SJSA1 (cell line): Measurements from ENCODE around the gene UBE2J2. TPM values are rescaled to one million over a fixed set of nuclear protein-coding genes. Genes with fewer than 3 reads are reported as not detected.

Experiments used
- DNase-seq, 2 experiments: peaks; one replicate each; pipeline ENCODE4 v3.0.0-alpha.2; 2015 to 2020; ENCODE audit warnings: low spot score in 2 of 2, low read depth in 1 of 2
- H3K27ac ChIP-seq: fragments of 250-450 bp; sonication (Bioruptor Pico); 2 replicates; pipeline ENCODE4 v1.5.1; 2020; ENCODE audit warnings: mild to moderate bottlenecking, moderate library complexity
- H3K27me3 ChIP-seq: fragments of 250-450 bp; sonication (Bioruptor Pico); replicated peaks from 2 replicates; pipeline ENCODE4 v1.5.1; 2020; ENCODE audit warnings: mild to moderate bottlenecking, moderate library complexity
- H3K36me3 ChIP-seq: fragments of 250-450 bp; sonication (Bioruptor Pico); 2 replicates; pipeline ENCODE4 v1.5.1; 2020; ENCODE audit warnings: mild to moderate bottlenecking
- H3K4me1 ChIP-seq: fragments of 250-450 bp; sonication (Bioruptor Pico); replicated peaks from 2 replicates; pipeline ENCODE4 v1.6.1; 2021; ENCODE audit warnings: mild to moderate bottlenecking
- H3K4me3 ChIP-seq: fragments of 250-450 bp; sonication (Bioruptor Pico); 2 replicates; pipeline ENCODE4 v1.5.1; 2020; ENCODE audit warnings: mild to moderate bottlenecking
- H3K9me3 ChIP-seq: fragments of 250-450 bp; sonication (Bioruptor Pico); replicated peaks from 2 replicates; pipeline ENCODE4 v1.5.1; 2020; ENCODE audit warnings: mild to moderate bottlenecking
- total RNA-seq: library from RNA; depleted of rRNA; stranded (reverse); fragments of >200 nt; shearing (Covaris generic); gene quantifications from 2 replicates; pipeline ENCODE4 v1.2.3, GENCODE V29; 2014

The UBE2J2 gene
- total RNA-seq, 1 experiment from 2014 or later = 96.6 TPM

DNA sequence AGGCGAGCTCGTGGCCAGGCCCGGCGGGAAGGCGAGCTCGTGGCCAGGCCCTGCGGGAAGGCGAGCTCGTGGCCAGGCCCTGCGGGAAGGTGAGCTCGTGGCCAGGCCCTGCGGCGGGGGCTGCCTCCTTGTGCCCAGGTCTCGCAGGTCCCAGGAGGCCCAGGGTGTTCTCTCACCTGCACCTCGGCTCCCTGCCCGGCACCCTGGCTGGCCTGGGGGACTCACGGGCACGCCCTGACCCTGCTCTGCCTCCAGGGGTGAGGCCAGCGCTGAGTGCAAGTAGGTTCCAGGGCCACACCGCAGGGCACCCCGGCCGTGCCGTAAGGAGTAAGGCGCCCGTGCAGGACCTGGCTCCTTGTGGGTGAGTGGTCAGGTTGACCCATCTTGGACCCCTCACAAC is 46.3 kb downstream of the UBE2J2 start:
- Histone ChIP-seq H3K27me3 (no peaks in the 10 kb centered on the region), H3K36me3 (peaks cover 78% of the 10 kb centered on the region), H3K4me1 (peaks cover 15% of the 10 kb centered on the region), H3K9me3 (no peaks in the 10 kb centered on the region), H3K27ac (no peak overlapping the region), H3K4me3 (no peak overlapping the region)
- DNase-seq = no peak

DNA sequence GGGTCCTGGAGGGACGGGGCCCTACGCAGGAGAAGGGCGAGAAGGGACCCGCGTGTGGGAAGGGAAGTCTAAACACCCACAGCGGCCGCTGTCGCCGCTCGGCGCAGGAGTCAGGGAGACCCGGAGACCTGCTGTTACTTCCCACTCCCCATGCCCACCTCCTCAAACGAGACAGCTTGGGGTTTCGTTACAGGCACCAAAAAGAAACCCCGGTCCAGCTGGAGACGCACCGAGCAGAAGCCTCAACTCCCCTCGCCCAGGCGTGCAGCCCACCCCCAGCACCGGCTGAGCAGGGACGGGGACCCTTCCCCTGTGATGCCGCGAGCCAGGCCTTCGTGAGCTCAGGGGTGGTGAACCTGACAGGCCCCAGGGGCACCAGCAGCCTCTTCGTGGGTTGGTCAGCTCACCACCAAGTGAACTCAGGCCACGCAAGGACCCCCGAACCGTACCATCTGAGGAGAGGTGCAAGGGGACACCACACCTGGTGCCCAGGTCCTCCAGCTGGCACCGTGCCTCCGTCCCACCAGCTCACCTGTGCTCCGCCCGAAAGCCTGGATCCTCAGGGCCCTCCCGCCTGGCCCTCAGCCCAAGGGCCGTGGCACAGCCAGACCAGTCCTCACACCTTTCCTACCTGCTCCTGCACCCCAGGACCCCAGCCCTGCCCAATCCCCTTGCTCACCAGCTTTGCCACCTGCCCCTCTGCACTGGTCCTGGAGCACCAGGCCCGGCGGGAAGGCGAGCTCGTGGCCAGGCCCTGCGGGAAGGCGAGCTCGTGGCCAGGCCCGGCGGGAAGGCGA is 46.9 kb downstream of the UBE2J2 start:
- Histone ChIP-seq H3K27me3 (no peaks in the 10 kb centered on the region), H3K4me3 (no peak overlapping the region), H3K9me3 (no peaks in the 10 kb centered on the region), H3K27ac (no peak overlapping the region), H3K4me1 (peaks cover 13% of the 10 kb centered on the region), H3K36me3 (peaks cover 83% of the 10 kb centered on the region)
- no peak for DNase-seq

DNA sequence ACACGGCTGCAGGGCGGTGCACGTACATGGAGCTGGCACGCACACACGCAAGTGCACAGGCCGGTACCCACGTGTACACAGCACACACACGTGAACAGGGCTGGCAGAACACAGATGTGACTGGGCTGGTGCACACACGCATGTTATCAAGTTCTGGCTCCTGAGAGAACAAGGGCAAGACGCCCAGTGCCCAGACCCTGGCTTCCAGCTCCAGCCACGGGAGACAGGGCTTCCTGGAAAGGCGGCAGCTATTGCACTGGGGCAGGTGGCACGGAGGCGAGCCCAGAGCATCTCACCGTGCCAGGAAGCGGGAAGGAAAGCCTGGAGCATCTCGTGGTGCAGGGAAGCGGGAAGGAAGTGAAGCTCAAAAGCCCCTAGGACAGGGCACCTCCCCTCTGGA is 47.7 kb downstream of the UBE2J2 start:
- DNase-seq = no peak
- Histone ChIP-seq H3K4me1 (peaks cover 12% of the 10 kb centered on the region), H3K36me3 (peaks cover 86% of the 10 kb centered on the region), H3K9me3 (no peaks in the 10 kb centered on the region), H3K4me3 (no peak overlapping the region), H3K27me3 (no peaks in the 10 kb centered on the region), H3K27ac (no peak overlapping the region)

DNA sequence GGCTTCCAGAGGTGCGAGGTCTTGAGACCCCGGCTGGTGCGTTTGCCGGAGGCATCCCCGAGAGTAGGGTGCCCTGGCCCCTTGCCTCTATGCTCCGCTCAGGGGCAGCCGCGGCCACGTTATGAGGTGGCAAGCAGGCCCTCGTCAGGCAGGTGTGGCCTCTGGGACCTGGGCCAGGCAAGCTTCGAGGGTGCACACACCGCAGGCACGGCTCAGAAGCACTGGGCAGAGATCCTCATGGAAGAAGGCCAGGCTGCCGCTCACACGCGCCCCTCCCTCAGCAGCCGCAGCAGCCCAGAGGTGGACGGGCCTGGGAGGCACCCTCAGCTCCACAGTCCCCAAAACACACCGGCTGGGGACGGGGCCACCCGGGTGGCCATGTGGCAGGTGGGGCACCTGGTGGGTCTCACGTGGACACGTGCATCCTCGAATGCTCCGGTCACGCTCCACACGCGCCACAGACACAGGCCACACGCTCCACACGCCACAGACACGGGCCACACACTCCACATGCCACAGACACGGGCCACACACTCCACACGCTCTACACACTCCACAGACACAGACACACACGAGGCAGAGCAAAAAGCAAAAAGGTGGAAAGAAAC is 48.3 kb downstream of the UBE2J2 start:
- H3K4me3 ChIP-seq = no peak overlapping the region
- no peaks in the 10 kb centered on the region for H3K27me3 ChIP-seq
- no peak overlapping the region for H3K27ac ChIP-seq
- H3K9me3 ChIP-seq = no peaks in the 10 kb centered on the region
- no peak for DNase-seq
- peaks cover 6% of the 10 kb centered on the region for H3K4me1 ChIP-seq
- peaks cover 92% of the 10 kb centered on the region for H3K36me3 ChIP-seq

DNA sequence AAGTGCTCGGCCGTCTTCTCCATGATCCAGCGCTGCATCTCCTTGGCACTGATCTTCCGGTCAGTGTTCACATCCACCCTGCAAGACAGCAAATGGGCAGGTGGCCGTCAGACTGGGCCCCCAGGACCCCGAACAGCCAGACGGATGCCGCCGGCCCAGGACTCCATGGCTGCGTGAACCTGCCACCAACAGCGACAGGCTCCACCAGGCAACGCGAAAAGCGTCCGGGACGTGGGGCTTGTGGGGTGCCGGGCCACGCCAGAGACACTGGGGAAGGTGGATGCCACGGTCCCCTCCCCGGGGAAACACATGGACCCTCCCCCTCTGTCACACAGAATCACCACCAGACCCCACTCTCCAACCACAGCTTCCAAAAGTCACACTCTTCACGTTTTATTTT is 49.8 kb downstream of the UBE2J2 start:
- no peaks in the 10 kb centered on the region for H3K27me3 ChIP-seq
- no peak overlapping the region for H3K4me3 ChIP-seq
- H3K27ac ChIP-seq = no peak overlapping the region
- no peaks in the 10 kb centered on the region; the same call in 1 of the 2 replicates for H3K4me1 ChIP-seq
- H3K36me3 ChIP-seq = peaks cover 91% of the 10 kb centered on the region
- no peaks in the 10 kb centered on the region for H3K9me3 ChIP-seq
- no peak for DNase-seq

DNA sequence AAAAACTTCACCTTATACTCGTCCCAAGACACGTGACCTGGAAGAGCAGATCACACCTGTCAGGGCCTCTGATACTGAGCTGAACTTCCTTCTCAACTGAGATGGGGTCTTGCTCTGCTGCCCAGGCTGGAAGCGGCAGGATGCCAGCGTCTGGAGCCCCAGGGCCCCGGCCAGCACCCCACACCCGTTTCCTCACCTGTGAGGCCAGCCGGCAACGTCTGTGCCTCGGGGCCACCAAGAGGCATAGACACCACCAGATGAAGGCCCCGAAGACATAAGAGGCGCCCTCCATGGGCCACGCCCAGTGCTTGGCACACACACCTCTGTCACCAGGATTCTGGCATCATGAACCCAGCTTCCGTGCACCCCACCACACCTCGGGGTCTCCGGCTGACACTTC is 50.3 kb downstream of the UBE2J2 start:
- Histone ChIP-seq H3K9me3 (no peaks in the 10 kb centered on the region), H3K27ac (no peak overlapping the region), H3K36me3 (peaks cover 91% of the 10 kb centered on the region), H3K4me1 (no peaks in the 10 kb centered on the region), H3K4me3 (no peak overlapping the region), H3K27me3 (no peaks in the 10 kb centered on the region)
- DNase-seq = no peak

DNA sequence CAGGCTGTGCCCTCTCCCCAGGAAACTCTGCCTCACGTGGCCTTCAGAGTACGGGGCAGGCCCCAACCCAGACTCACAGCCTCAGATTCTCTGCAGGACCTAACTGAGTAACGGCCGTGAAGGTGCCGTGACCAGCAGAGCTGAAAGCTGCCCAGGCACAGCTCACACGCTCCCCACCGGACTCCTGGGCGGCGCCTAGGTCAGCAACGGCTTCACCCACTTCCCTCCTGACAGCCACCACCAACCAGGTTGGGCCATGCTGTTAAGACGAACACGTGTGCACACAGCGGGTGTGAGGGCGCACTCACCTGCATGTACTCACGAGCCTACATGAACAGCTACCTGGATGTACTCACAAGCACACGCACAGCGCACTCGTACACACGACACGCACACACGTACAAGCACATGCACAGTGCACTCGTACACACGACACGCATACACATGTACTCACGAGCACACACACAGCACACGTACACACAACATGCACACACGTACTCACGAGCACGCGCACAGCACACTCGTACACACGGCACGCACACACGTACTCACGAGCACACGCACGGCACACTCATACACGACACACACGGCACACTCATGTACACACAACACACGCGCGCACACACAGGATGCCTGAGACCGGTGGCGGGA is 51.0 kb downstream of the UBE2J2 start:
- Histone ChIP-seq H3K27me3 (no peaks in the 10 kb centered on the region), H3K27ac (no peak overlapping the region), H3K9me3 (no peaks in the 10 kb centered on the region), H3K36me3 (peaks cover 91% of the 10 kb centered on the region), H3K4me1 (no peaks in the 10 kb centered on the region), H3K4me3 (no peak overlapping the region)
- DNase-seq = no peak

DNA sequence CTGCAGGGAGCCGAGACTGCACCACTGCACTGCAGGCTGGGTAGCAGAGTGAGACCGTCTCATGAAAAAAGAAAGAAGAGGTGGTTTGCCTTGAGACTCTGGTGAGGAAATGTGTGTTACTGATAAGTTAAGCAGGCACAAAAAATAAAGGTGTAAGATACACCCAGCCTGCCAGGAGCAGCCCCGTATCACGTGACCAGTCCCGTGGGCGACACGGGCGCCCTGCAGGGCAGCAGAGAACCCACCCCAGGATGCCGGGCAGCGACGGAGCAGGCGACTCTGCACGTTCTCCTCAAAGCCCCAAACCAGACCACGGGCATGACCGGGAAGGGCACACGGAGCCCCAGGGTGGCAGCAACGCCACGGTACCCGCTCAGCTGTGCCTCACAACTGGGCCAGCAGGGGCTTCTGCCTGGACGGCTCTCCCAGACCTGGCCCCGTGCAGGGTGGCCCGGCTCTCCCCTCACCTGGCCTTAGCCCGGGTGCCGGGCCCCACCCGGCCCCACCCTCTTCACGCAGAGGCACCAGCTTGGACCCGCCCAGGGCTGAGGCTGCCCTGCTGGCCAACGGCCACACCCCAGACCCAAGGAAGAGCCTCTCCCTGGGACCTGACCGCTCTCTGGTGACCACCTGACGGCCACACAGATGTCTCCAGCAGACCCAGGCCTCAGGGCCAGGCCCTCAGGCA is 51.6 kb downstream of the UBE2J2 start:
- Histone ChIP-seq H3K27ac (no peak overlapping the region), H3K9me3 (no peaks in the 10 kb centered on the region), H3K27me3 (no peaks in the 10 kb centered on the region), H3K4me3 (no peak overlapping the region), H3K36me3 (peaks cover 91% of the 10 kb centered on the region), H3K4me1 (no peaks in the 10 kb centered on the region)
- DNase-seq = no peak

DNA sequence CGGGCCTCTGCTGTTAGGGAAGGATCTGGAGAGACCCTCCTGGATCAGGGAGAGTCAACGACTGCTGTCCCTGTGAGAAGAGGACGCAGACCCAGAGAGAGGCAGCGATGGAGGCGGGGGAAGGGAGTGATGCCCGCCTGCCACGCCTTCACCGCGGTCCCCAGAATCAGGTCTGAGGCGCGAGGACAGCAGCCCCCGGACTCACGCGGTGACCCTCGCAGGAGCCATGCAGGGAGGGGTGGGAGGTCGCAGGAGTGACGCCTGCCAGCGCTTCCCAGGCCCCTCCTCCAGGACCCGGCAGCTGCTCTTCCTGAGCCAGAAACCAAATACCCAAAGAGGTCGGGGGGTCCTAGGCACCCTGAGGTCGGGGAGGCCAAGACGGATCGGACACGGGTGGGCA is 53.5 kb downstream of the UBE2J2 start:
- no peak overlapping the region for H3K27ac ChIP-seq
- no peaks in the 10 kb centered on the region for H3K27me3 ChIP-seq
- peaks cover 92% of the 10 kb centered on the region for H3K36me3 ChIP-seq
- H3K9me3 ChIP-seq = no peaks in the 10 kb centered on the region
- no peak for DNase-seq
- no peaks in the 10 kb centered on the region for H3K4me1 ChIP-seq
- no peak overlapping the region for H3K4me3 ChIP-seq

DNA sequence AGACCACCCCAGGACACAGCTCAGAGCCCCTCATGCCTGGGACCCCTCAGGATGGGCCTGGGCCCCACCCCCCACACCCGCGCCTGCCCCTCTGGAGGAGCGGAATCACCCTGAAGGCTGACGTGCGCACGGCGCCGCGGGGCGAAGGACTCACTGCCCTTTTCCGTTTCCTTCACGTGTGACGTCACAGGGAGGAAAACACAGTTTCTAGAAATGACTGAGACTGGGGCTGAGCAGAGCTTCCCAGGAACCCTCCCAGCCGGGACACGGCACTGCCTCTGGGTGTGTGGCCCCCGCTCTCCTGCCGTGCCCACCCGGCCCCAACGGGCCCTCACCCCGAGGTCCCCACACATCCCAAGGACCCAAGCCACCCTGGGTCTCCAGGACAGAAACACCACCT is 54.3 kb downstream of the UBE2J2 start:
- no peaks in the 10 kb centered on the region for H3K9me3 ChIP-seq
- no peak overlapping the region for H3K4me3 ChIP-seq
- H3K27me3 ChIP-seq = no peaks in the 10 kb centered on the region
- H3K36me3 ChIP-seq = peaks cover 83% of the 10 kb centered on the region
- no peak overlapping the region for H3K27ac ChIP-seq
- H3K4me1 ChIP-seq = no peaks in the 10 kb centered on the region
- no peak for DNase-seq

DNA sequence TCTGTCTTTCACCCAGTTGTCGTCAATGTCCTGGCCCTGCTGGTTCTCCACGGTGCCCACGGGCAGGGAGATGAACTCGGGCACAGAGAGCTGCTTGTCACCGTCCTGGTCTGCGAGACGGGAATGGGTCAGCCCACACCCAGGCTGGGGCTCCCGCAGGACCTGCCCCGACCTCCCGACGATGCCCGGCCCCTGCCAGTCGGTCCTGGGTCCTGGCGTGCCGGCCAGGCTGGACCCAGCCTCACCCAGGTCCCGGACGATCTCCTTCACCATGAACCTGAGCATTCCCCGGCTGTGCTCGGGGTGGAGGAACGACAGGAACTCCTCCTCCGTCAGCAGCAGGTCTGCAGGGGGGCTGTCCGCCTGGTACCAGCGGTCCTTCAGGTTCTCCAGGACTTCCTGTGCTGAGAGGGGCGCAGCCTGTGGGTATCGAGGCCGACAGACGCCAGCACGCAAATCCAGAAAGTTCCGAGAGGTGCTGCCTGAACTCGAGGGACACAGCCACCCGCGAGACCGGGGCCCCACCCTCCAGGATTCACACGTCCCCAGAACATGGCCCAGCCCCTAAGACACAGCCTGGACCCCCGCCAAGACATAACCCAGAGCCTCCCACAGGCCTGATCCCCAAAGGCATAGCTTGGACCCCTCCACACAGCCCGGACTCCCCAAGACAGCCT is 55.0 kb downstream of the UBE2J2 start:
- Histone ChIP-seq H3K27me3 (no peaks in the 10 kb centered on the region), H3K4me3 (no peak overlapping the region), H3K27ac (no peak overlapping the region), H3K9me3 (no peaks in the 10 kb centered on the region), H3K36me3 (peaks cover 77% of the 10 kb centered on the region), H3K4me1 (no peaks in the 10 kb centered on the region)
- no peak for DNase-seq

DNA sequence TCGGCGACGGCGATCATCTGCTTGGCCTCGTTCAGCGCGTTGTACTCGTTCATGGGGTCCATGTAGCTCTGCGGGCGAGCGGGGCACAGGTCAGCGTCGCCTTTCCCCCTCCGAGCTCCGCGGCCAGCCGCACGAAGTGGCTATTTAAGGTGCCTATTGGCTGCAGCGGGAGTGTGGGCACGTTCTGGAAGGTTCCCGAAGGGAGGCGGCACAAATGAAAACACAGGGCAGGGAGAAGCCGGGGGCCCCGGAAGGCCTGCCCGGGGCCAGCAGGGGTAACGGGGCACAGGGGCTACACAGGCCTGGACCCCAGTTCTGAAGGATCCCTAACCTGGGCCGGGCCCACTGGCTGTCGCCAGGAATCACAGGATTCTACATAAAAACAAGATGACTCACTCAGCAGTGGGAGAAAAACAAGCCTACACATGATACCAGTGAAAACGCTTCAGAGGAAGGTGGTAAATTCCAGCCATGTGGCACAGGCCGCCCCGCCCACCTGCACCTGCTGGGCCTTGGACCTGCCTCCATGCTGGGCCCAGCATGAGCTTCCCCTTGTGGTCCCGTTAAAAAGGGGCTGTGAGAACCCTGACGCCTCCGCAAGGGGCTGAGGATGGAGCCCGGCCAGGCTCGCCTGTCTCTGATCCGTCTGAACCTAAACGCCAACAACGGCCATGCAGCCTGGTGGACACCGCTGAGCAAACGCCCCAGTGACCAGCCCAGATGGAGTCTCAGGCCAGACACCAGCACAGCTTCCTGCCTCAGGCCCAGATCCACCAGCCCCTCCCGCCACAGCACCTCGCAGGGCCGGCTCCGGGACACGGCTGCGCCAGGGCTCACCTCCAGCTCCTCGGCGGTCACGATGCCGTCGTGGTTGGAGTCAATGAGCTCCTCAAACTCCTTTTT is 55.8 kb downstream of the UBE2J2 start:
- Histone ChIP-seq H3K9me3 (no peaks in the 10 kb centered on the region), H3K4me3 (no peak overlapping the region), H3K27ac (no peak overlapping the region), H3K36me3 (peaks cover 71% of the 10 kb centered on the region), H3K4me1 (no peaks in the 10 kb centered on the region), H3K27me3 (no peaks in the 10 kb centered on the region)
- no peak for DNase-seq
